ENCODE data around the gene TRAF3.
"Not testable (repeated sequence)": the region's sequence is repeated elsewhere in the genome, so short reads cannot be mapped to it uniquely, and the experiment has no call there.

Gene TRAF3

GRCh38 chr14:102752239-102752847 lies 24.9 kb upstream of the TRAF3 start:
- DNase-seq: no peak

- no peak for DNase-seq
These were observed 22.6 kb upstream of the TRAF3 start for GRCh38 chr14:102754370-102755262.

- DNase-seq: no peak
These were observed 19.6 kb upstream of the TRAF3 start for GRCh38 chr14:102757646-102758045.

GRCh38 chr14:102758087-102758486 lies 19.2 kb upstream of the TRAF3 start:
- no peak for DNase-seq

- DNase-seq: no peak
These were observed 17.6 kb upstream of the TRAF3 start for GRCh38 chr14:102759456-102760187.

- no peak for DNase-seq
These were observed 16.6 kb upstream of the TRAF3 start for GRCh38 chr14:102760496-102761193.

- DNase-seq: no peak
These were observed 16.0 kb upstream of the TRAF3 start for GRCh38 chr14:102761206-102761605.

GRCh38 chr14:102764220-102764671 lies 13.0 kb upstream of the TRAF3 start:
- no peak for DNase-seq

GRCh38 chr14:102765770-102766169 lies 11.5 kb upstream of the TRAF3 start:
- DNase-seq: not testable (repeated sequence)

GRCh38 chr14:102768223-102769048 lies 8.8 kb upstream of the TRAF3 start:
- no peak for DNase-seq

- no peak for DNase-seq
These were observed 8.3 kb upstream of the TRAF3 start for GRCh38 chr14:102769049-102769327.

- DNase-seq: no peak
These were observed 6.8 kb upstream of the TRAF3 start for GRCh38 chr14:102770147-102771123.

GRCh38 chr14:102771144-102771543 lies 6.1 kb upstream of the TRAF3 start:
- DNase-seq: no peak

- DNase-seq: no peak
These were observed 4.3 kb upstream of the TRAF3 start for GRCh38 chr14:102772781-102773570.

- peak; percentile 50 for DNase-seq
These were observed 2.7 kb upstream of the TRAF3 start for GRCh38 chr14:102774391-102775153.

- no peak for DNase-seq
These were observed 1.1 kb upstream of the TRAF3 start for GRCh38 chr14:102775855-102776760.

GRCh38 chr14:102777711-102778337 lies 575 bp downstream of the TRAF3 start:
- DNase-seq: peak; percentile 40

All from activated naive CD4-positive, alpha-beta T cell treated with anti-CD3 and anti-CD28 coated beads, Interleukin-2, amount 50 U/mL, for 16 hours (primary cell).